ENCODE measurements around the gene TNFAIP2.

- no peak for TF ChIP-seq CTCF (IDR thresholded peaks at IDR 0.05)
- TF ChIP-seq POLR2A (IDR thresholded peaks at IDR 0.05) = no peak
Measured at GRCh38 chr14:103129301-103130016, 6.2 kb downstream of the TNFAIP2 start.
